GM20000 (cell line): ENCODE data around the gene TPCN2.

Experiments used
- DNase-seq: peaks from one replicate; pipeline ENCODE4 v3.0.0; 2012; ENCODE audit warnings: low spot score
- CTCF ChIP-seq: IDR thresholded peaks from 2 replicates; pipeline ENCODE4 v1.5.1; 2012; ENCODE audit warnings: mild to moderate bottlenecking, control low read depth; ENCODE audit errors: extremely low read depth, missing control alignments

Gene TPCN2

GRCh38 chr11:69102732-69103615 is 54.2 kb downstream of the TPCN2 start:
- no peak for TF ChIP-seq CTCF
- no peak for DNase-seq

GRCh38 chr11:69104212-69104855 is 55.6 kb downstream of the TPCN2 start:
- no peak for TF ChIP-seq CTCF
- no peak for DNase-seq

GRCh38 chr11:69104856-69105395 is 56.2 kb downstream of the TPCN2 start:
- no peak for TF ChIP-seq CTCF
- no peak for DNase-seq

- no peak for TF ChIP-seq CTCF
- DNase-seq = no peak
These were observed 56.8 kb downstream of the TPCN2 start for GRCh38 chr11:69105461-69106030.

GRCh38 chr11:69106031-69106811 is 57.5 kb downstream of the TPCN2 start:
- DNase-seq = no peak
- TF ChIP-seq CTCF = no peak

GRCh38 chr11:69107413-69107812 is 58.7 kb downstream of the TPCN2 start:
- TF ChIP-seq CTCF = no peak
- DNase-seq = no peak
